Suprapubic skin (tissue), 3 donors: ENCODE data around the gene CD47.

Source experiments
- CTCF ChIP-seq, 2 donors: fragments of 200-600 bp in 1 of 2; fragments of 450-650 bp in 1 of 2; sonication (generic) in 1 of 2; IDR thresholded peaks; one replicate each; pipeline ENCODE4 v1.5.1; 2016 to 2019; ENCODE audit warnings: antibody characterized with exemption in 2 of 2, mild to moderate bottlenecking in 1 of 2, moderate library complexity in 1 of 2
- POLR2AphosphoS5 ChIP-seq, 3 donors: sonication (generic); formaldehyde crosslinking; IDR thresholded peaks; one replicate each; pipeline ENCODE4 v1.6.1; 2017; ENCODE audit warnings: antibody characterized with exemption in 3 of 3

- TF ChIP-seq POLR2AphosphoS5 (IDR thresholded peaks at IDR 0.05): no peak
- TF ChIP-seq CTCF (IDR thresholded peaks at IDR 0.05): no peak
Observed at GRCh38 chr3:108076564-108076963, 14.3 kb downstream of the CD47 start.
